HCT116 (cell line): ENCODE measurements around the gene ISG20.

Source experiments
- EZH2 ChIP-seq: fragments of 200-600 bp; sonication (generic); IDR thresholded peaks from 2 replicates; pipeline ENCODE4 v1.6.1; 2017; ENCODE audit warnings: antibody characterized with exemption, mixed run types
- EZH2phosphoT487 ChIP-seq: fragments of 200-600 bp; IDR thresholded peaks from 2 replicates; pipeline ENCODE4 v1.6.1; 2018; ENCODE audit warnings: antibody characterized with exemption, borderline replicate concordance
- JUND ChIP-seq: IDR thresholded peaks from 2 replicates; pipeline ENCODE4 v1.6.1; 2012
- POLR2A ChIP-seq: IDR thresholded peaks from 2 replicates; pipeline ENCODE4 v1.7.0; 2011; ENCODE audit warnings: borderline replicate concordance; ENCODE audit not compliant: insufficient read depth, insufficient read length; ENCODE audit errors: extremely low read depth
- TF ChIP-seq, protein P1 (sequence below), 3 experiments: fragments of 200-600 bp in 1 of 3; sonication (generic) in 1 of 3; IDR thresholded peaks in 2 of 3; conservative IDR thresholded peaks in 1 of 3; 2 replicates each; pipeline ENCODE4 v1.5.1; 2012 to 2017; ENCODE audit warnings: low read depth in 2 of 3, low read length in 2 of 3, antibody characterized with exemption in 1 of 3, borderline replicate concordance in 1 of 3, control low read depth in 1 of 3, mild to moderate bottlenecking in 1 of 3, mixed read lengths in 1 of 3, mixed run types in 1 of 3, moderate library complexity in 1 of 3; ENCODE audit not compliant: insufficient read depth in 1 of 3

- TF ChIP-seq, protein P1, sequence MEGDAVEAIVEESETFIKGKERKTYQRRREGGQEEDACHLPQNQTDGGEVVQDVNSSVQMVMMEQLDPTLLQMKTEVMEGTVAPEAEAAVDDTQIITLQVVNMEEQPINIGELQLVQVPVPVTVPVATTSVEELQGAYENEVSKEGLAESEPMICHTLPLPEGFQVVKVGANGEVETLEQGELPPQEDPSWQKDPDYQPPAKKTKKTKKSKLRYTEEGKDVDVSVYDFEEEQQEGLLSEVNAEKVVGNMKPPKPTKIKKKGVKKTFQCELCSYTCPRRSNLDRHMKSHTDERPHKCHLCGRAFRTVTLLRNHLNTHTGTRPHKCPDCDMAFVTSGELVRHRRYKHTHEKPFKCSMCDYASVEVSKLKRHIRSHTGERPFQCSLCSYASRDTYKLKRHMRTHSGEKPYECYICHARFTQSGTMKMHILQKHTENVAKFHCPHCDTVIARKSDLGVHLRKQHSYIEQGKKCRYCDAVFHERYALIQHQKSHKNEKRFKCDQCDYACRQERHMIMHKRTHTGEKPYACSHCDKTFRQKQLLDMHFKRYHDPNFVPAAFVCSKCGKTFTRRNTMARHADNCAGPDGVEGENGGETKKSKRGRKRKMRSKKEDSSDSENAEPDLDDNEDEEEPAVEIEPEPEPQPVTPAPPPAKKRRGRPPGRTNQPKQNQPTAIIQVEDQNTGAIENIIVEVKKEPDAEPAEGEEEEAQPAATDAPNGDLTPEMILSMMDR (IDR thresholded peaks at IDR 0.05 in 2 of 3, conservative IDR thresholded peaks at IDR 0.05 in 1 of 3; ENCODE audit: borderline replicate concordance in 1 of 3, insufficient read depth in 1 of 3, low read depth in 2 of 3, low read length in 2 of 3): no peak
- TF ChIP-seq POLR2A (no peak), EZH2 (no peak), JUND (no peak), EZH2phosphoT487 (no peak)
These were observed 11.7 kb downstream of the ISG20 start for GRCh38 chr15:88650556-88650955.
